NK-92 (cell line): Measurements from ENCODE around the gene PTPRN2.
"Not testable (repeated sequence)": the region's sequence is repeated elsewhere in the genome, so short reads cannot be mapped to it uniquely, and the experiment has no call there.

Source experiments
- DNase-seq: peaks from one replicate; lab custom pipeline; 2025; ENCODE audit not compliant: unreplicated experiment; lab: John Stamatoyannopoulos, UW

The PTPRN2 gene

GRCh38 chr7:158473221-158473620, 114.4 kb downstream of the PTPRN2 start:
- DNase-seq, result no peak

- no peak for DNase-seq
Measured at GRCh38 chr7:158472596-158472995, 115.0 kb downstream of the PTPRN2 start.

- no peak for DNase-seq
Measured at GRCh38 chr7:158471716-158472115, 115.9 kb downstream of the PTPRN2 start.

- no peak for DNase-seq
Measured at GRCh38 chr7:158470336-158470735, 117.3 kb downstream of the PTPRN2 start.

- DNase-seq, result no peak
Measured at GRCh38 chr7:158469396-158470051, 118.1 kb downstream of the PTPRN2 start.

GRCh38 chr7:158468700-158469296, 118.8 kb downstream of the PTPRN2 start:
- DNase-seq, result no peak

GRCh38 chr7:158468181-158468580, 119.4 kb downstream of the PTPRN2 start:
- DNase-seq, result no peak

GRCh38 chr7:158467562-158467961, 120.1 kb downstream of the PTPRN2 start:
- no peak for DNase-seq

GRCh38 chr7:158463317-158463716, 124.3 kb downstream of the PTPRN2 start:
- no peak for DNase-seq

GRCh38 chr7:158461824-158462223, 125.8 kb downstream of the PTPRN2 start:
- DNase-seq, result no peak

GRCh38 chr7:158460665-158461064, 127.0 kb downstream of the PTPRN2 start:
- no peak for DNase-seq

- no peak for DNase-seq
Measured at GRCh38 chr7:158458716-158459282, 128.8 kb downstream of the PTPRN2 start.

- DNase-seq, result no peak
Measured at GRCh38 chr7:158458096-158458495, 129.5 kb downstream of the PTPRN2 start.

GRCh38 chr7:158457586-158457985, 130.0 kb downstream of the PTPRN2 start:
- DNase-seq, result not testable (repeated sequence)

GRCh38 chr7:158454631-158455030, 133.0 kb downstream of the PTPRN2 start:
- DNase-seq, result no peak

- DNase-seq, result no peak
Measured at GRCh38 chr7:158453663-158454062, 134.0 kb downstream of the PTPRN2 start.

- DNase-seq, result no peak
Measured at GRCh38 chr7:158452331-158452730, 135.3 kb downstream of the PTPRN2 start.

GRCh38 chr7:158450476-158451124, 137.0 kb downstream of the PTPRN2 start:
- DNase-seq, result no peak

- DNase-seq, result no peak
Measured at GRCh38 chr7:158449942-158450341, 137.7 kb downstream of the PTPRN2 start.

- DNase-seq, result no peak
Measured at GRCh38 chr7:158449266-158449665, 138.4 kb downstream of the PTPRN2 start.

GRCh38 chr7:158448430-158449100, 139.1 kb downstream of the PTPRN2 start:
- no peak for DNase-seq
